ENCODE measurements around the gene JAKMIP3.
"Not testable (repeated sequence)": the region's sequence is repeated elsewhere in the genome, so short reads cannot be mapped to it uniquely, and the experiment has no call there.

The JAKMIP3 gene

GRCh38 chr10:132066812-132067211 lies 1.1 kb downstream of the JAKMIP3 start:
- DNase-seq: no peak

- no peak for DNase-seq
Observed at GRCh38 chr10:132068431-132069121, 2.8 kb downstream of the JAKMIP3 start.

- no peak for DNase-seq
Observed at GRCh38 chr10:132069122-132069848, 3.5 kb downstream of the JAKMIP3 start.

GRCh38 chr10:132069849-132070182 lies 4.1 kb downstream of the JAKMIP3 start:
- no peak for DNase-seq

GRCh38 chr10:132070724-132071123 lies 5.0 kb downstream of the JAKMIP3 start:
- no peak for DNase-seq

GRCh38 chr10:132071667-132072066 lies 5.9 kb downstream of the JAKMIP3 start:
- no peak for DNase-seq

- DNase-seq: no peak
Observed at GRCh38 chr10:132075909-132076577, 10.3 kb downstream of the JAKMIP3 start.

- no peak for DNase-seq
Observed at GRCh38 chr10:132076578-132077081, 10.9 kb downstream of the JAKMIP3 start.

- DNase-seq: no peak
Observed at GRCh38 chr10:132077091-132077490, 11.3 kb downstream of the JAKMIP3 start.

GRCh38 chr10:132078746-132079345 lies 13.1 kb downstream of the JAKMIP3 start:
- DNase-seq: no peak

GRCh38 chr10:132084384-132084783 lies 18.6 kb downstream of the JAKMIP3 start:
- not testable (repeated sequence) for DNase-seq

- DNase-seq: not testable (repeated sequence)
Observed at GRCh38 chr10:132093236-132093635, 27.5 kb downstream of the JAKMIP3 start.

- DNase-seq: no peak
Observed at GRCh38 chr10:132094581-132095234, 29.0 kb downstream of the JAKMIP3 start.

GRCh38 chr10:132095403-132096113 lies 29.8 kb downstream of the JAKMIP3 start:
- no peak for DNase-seq

- DNase-seq: no peak
Observed at GRCh38 chr10:132096223-132096622, 30.5 kb downstream of the JAKMIP3 start.

GRCh38 chr10:132096863-132097478 lies 31.2 kb downstream of the JAKMIP3 start:
- no peak for DNase-seq

- no peak for DNase-seq
Observed at GRCh38 chr10:132097609-132098377, 32.0 kb downstream of the JAKMIP3 start.

GRCh38 chr10:132098539-132099388 lies 33.0 kb downstream of the JAKMIP3 start:
- no peak for DNase-seq

GRCh38 chr10:132099389-132100090 lies 33.8 kb downstream of the JAKMIP3 start:
- DNase-seq: no peak

Data from activated CD4-positive, alpha-beta T cell treated with anti-CD3 and anti-CD28 coated beads, Interleukin-2, amount 50 U/mL, for 4 hours (primary cell).